HepG2 (cell line): Measurements from ENCODE around the gene MAFF. TPM values are rescaled to one million over a fixed set of nuclear protein-coding genes. Genes with fewer than 3 reads are reported as not detected.
A peak's percentile ranks its signal among the peaks of the same experiment; 100 is the strongest.

Experiments used
- ARID2 ChIP-seq: sonication (generic); formaldehyde crosslinking; IDR thresholded peaks from 2 replicates; pipeline ENCODE4 v1.8.1; 2022; ENCODE audit warnings: mild to moderate bottlenecking, missing genetic modification reagents, borderline replicate concordance
- DBP ChIP-seq: sonication (generic); formaldehyde crosslinking; IDR thresholded peaks from 2 replicates; pipeline ENCODE4 v1.4.0; 2020; ENCODE audit warnings: missing genetic modification reagents; ENCODE audit errors: not compliant biosample characterization
- DDIT3 ChIP-seq: sonication (generic); formaldehyde crosslinking; IDR thresholded peaks from 2 replicates; pipeline ENCODE4 v1.4.0; 2020; ENCODE audit warnings: mild to moderate bottlenecking, missing genetic modification reagents
- E2F2 ChIP-seq: sonication (generic); formaldehyde crosslinking; IDR thresholded peaks from 2 replicates; pipeline ENCODE4 v1.4.0; 2020; ENCODE audit warnings: missing genetic modification reagents, borderline replicate concordance
- FOXM1 ChIP-seq: sonication (generic); formaldehyde crosslinking; IDR thresholded peaks from 2 replicates; pipeline ENCODE4 v1.5.0; 2020; ENCODE audit warnings: missing genetic modification reagents
- GPN1 ChIP-seq: sonication (generic); formaldehyde crosslinking; IDR thresholded peaks from 2 replicates; pipeline ENCODE4 v1.5.1; 2020; ENCODE audit warnings: missing genetic modification reagents, borderline replicate concordance
- HDAC2 ChIP-seq: sonication (generic); formaldehyde crosslinking; IDR thresholded peaks from 2 replicates; pipeline ENCODE4 v1.4.0; 2020; ENCODE audit warnings: missing genetic modification reagents
- KAT2B ChIP-seq: fragments of 150-350 bp; IDR thresholded peaks from 2 replicates; pipeline ENCODE4 v1.6.1; 2014; ENCODE audit warnings: low read depth, low read length, borderline replicate concordance
- NCOA1 ChIP-seq: sonication (generic); formaldehyde crosslinking; IDR thresholded peaks from 2 replicates; pipeline ENCODE4 v1.9.0; 2021; ENCODE audit warnings: missing genetic modification reagents
- SRSF9 ChIP-seq: fragments of 200-400 bp; formaldehyde crosslinking; IDR thresholded peaks from 2 replicates; pipeline ENCODE4 v1.6.1; 2018; ENCODE audit warnings: borderline replicate concordance, mild to moderate bottlenecking, low read depth, low read length; ENCODE audit not compliant: insufficient read depth, poor library complexity, severe bottlenecking
- TRIM24 ChIP-seq: sonication (generic); formaldehyde crosslinking; IDR thresholded peaks from 2 replicates; pipeline ENCODE4 v1.8.0; 2022; ENCODE audit warnings: mild to moderate bottlenecking, missing genetic modification reagents
- WIZ ChIP-seq: sonication (generic); formaldehyde crosslinking; IDR thresholded peaks from 2 replicates; pipeline ENCODE4 v1.5.1; 2020; ENCODE audit warnings: mild to moderate bottlenecking, missing genetic modification reagents
- ZBTB33 ChIP-seq: sonication (generic); formaldehyde crosslinking; IDR thresholded peaks from 2 replicates; pipeline ENCODE4 v1.4.0; 2020; ENCODE audit warnings: missing genetic modification reagents
- ZBTB7B ChIP-seq: sonication (generic); formaldehyde crosslinking; IDR thresholded peaks from 2 replicates; pipeline ENCODE4 v1.4.0; 2020; ENCODE audit warnings: missing genetic modification reagents
- ZFY ChIP-seq: sonication (generic); formaldehyde crosslinking; IDR thresholded peaks from 2 replicates; pipeline ENCODE4 v1.4.0; 2020; ENCODE audit warnings: missing genetic modification reagents
- ZNF343 ChIP-seq: sonication (generic); formaldehyde crosslinking; IDR thresholded peaks from 2 replicates; pipeline ENCODE4 v1.4.0; 2020; ENCODE audit warnings: mild to moderate bottlenecking, missing genetic modification reagents
- ZNF512 ChIP-seq: sonication (generic); formaldehyde crosslinking; IDR thresholded peaks from 2 replicates; pipeline ENCODE4 v1.4.0; 2020; ENCODE audit warnings: mild to moderate bottlenecking, missing genetic modification reagents
- ZNF574 ChIP-seq: sonication (generic); formaldehyde crosslinking; IDR thresholded peaks from 2 replicates; pipeline ENCODE4 v1.4.0; 2020; ENCODE audit warnings: missing genetic modification reagents
- polyA plus RNA-seq, 8 experiments: library from polyadenylated mRNA; depleted of rRNA in 3 of 8; stranded (reverse) in 7 of 8; unstranded in 1 of 8; fragments of >200 nt; fragmentation: Illumina TruSeq in 4 of 8; extraction: Trizol in 4 of 8; gene quantifications; 2 replicates each; pipeline versions ENCODE4 v1.2.1 to v1.2.3, GENCODE V29; 2011 to 2016; ENCODE audit warnings: low read depth in 4 of 8, missing spikeins in 1 of 8, mixed read lengths in 1 of 8; ENCODE audit not compliant: insufficient read depth in 1 of 8
- total RNA-seq, 5 experiments: library from RNA; depleted of rRNA; stranded (reverse); fragments of >200 nt; fragmentation: Illumina TruSeq; extraction: Trizol; gene quantifications; 2 replicates each; pipeline ENCODE4 v1.2.3, GENCODE V29; 2016; ENCODE audit warnings: low read depth in 1 of 5

MAFF gene
- total and polyA plus RNA-seq, 2 of the 13 experiments (the other 11 are each of a cell fraction or from before 2014, with no cell fraction given) = 5.4 to 14.3 TPM

GRCh38 chr22:38181453-38182200 is 20.2 kb upstream of the MAFF start, which contains the start of gene PLA2G6 (continued):
- TF ChIP-seq DBP (CRISPR knock-in tag) = no peak
- no peak for TF ChIP-seq ZNF343 (CRISPR knock-in tag)
- TF ChIP-seq WIZ = no peak
- no peak for TF ChIP-seq ZNF512 (CRISPR knock-in tag)
- no peak for TF ChIP-seq NCOA1 (CRISPR knock-in tag)
- TF ChIP-seq E2F2 = no peak
- no peak for TF ChIP-seq ZBTB33 (CRISPR knock-in tag)
- TF ChIP-seq ZNF574 (CRISPR knock-in tag) = peak; percentile 49; the same call in 1 of the 2 replicates
- TF ChIP-seq ARID2 = no peak
- no peak for TF ChIP-seq DDIT3
- TF ChIP-seq GPN1 (CRISPR knock-in tag) = no peak
- TF ChIP-seq SRSF9 = no peak
- no peak for TF ChIP-seq HDAC2 (CRISPR knock-in tag)
- TF ChIP-seq ZFY (CRISPR knock-in tag) = peak; percentile 52
- no peak for TF ChIP-seq FOXM1
- 0 out of 2 replicates have a peak, but pooled peaks have one; percentile 58 for TF ChIP-seq ZBTB7B (CRISPR knock-in tag)
- no peak for TF ChIP-seq KAT2B
- no peak for TF ChIP-seq TRIM24 (CRISPR knock-in tag)
